NCI-H1694 (cell line): Measurements from ENCODE around the gene CBFB.
A peak's percentile ranks its signal among the peaks of the same experiment; 100 is the strongest.

Experiments
- DNase-seq: peaks from one replicate; lab custom pipeline; 2025; lab: John Stamatoyannopoulos, UW

The CBFB gene

GRCh38 chr16:67137605-67138004 is 108.7 kb downstream of the CBFB start:
- DNase-seq: no peak

- no peak for DNase-seq
Observed at GRCh38 chr16:67141391-67141790, 112.4 kb downstream of the CBFB start.

GRCh38 chr16:67142342-67142741 is 113.4 kb downstream of the CBFB start:
- DNase-seq: no peak

- DNase-seq: no peak
Observed at GRCh38 chr16:67144943-67145342, 116.0 kb downstream of the CBFB start.

- DNase-seq: no peak
Observed at GRCh38 chr16:67145746-67146145, 116.8 kb downstream of the CBFB start.

GRCh38 chr16:67146523-67147357 is 117.8 kb downstream of the CBFB start:
- DNase-seq: no peak

GRCh38 chr16:67147437-67148140 is 118.6 kb downstream of the CBFB start:
- DNase-seq: no peak

- no peak for DNase-seq
Observed at GRCh38 chr16:67148221-67148620, 119.3 kb downstream of the CBFB start.

GRCh38 chr16:67148656-67149275 is 119.8 kb downstream of the CBFB start:
- DNase-seq: no peak

GRCh38 chr16:67149276-67150046 is 120.5 kb downstream of the CBFB start:
- DNase-seq: no peak

GRCh38 chr16:67150047-67150832 is 121.3 kb downstream of the CBFB start:
- peak; percentile 25 for DNase-seq
